ENCODE measurements around the gene SLC6A5.

The SLC6A5 gene

GRCh38 chr11:20597154-20597679, 2.2 kb upstream of the SLC6A5 start:
- DNase-seq: no peak

GRCh38 chr11:20597680-20598484, 1.5 kb upstream of the SLC6A5 start:
- no peak for DNase-seq

GRCh38 chr11:20598492-20598891, 916 bp upstream of the SLC6A5 start:
- DNase-seq: no peak

GRCh38 chr11:20600020-20600346, 575 bp downstream of the SLC6A5 start:
- DNase-seq: no peak

- no peak for DNase-seq
These were observed 1.1 kb downstream of the SLC6A5 start for GRCh38 chr11:20600551-20600950.

- DNase-seq: no peak
These were observed 2.0 kb downstream of the SLC6A5 start for GRCh38 chr11:20601221-20601914.

GRCh38 chr11:20604295-20604803, 4.9 kb downstream of the SLC6A5 start:
- DNase-seq: no peak

- no peak for DNase-seq
These were observed 5.6 kb downstream of the SLC6A5 start for GRCh38 chr11:20604864-20605601.

- DNase-seq: no peak
These were observed 6.2 kb downstream of the SLC6A5 start for GRCh38 chr11:20605602-20606091.

- DNase-seq: no peak
These were observed 9.5 kb downstream of the SLC6A5 start for GRCh38 chr11:20608934-20609333.

GRCh38 chr11:20609727-20610707, 10.6 kb downstream of the SLC6A5 start:
- DNase-seq: peak in 1 of 2 experiments; percentile 27

GRCh38 chr11:20610825-20611224, 11.4 kb downstream of the SLC6A5 start:
- no peak for DNase-seq

- no peak for DNase-seq
These were observed 12.0 kb downstream of the SLC6A5 start for GRCh38 chr11:20611445-20611844.

GRCh38 chr11:20611892-20612291, 12.5 kb downstream of the SLC6A5 start:
- no peak for DNase-seq

- DNase-seq: no peak
These were observed 13.0 kb downstream of the SLC6A5 start for GRCh38 chr11:20612416-20612815.

- DNase-seq: no peak
These were observed 17.5 kb downstream of the SLC6A5 start for GRCh38 chr11:20616920-20617319.

- no peak for DNase-seq
These were observed 18.1 kb downstream of the SLC6A5 start for GRCh38 chr11:20617346-20618005.

GRCh38 chr11:20618083-20618482, 18.7 kb downstream of the SLC6A5 start:
- no peak for DNase-seq

- no peak for DNase-seq
These were observed 21.6 kb downstream of the SLC6A5 start for GRCh38 chr11:20620988-20621387.

- DNase-seq: no peak
These were observed 22.3 kb downstream of the SLC6A5 start for GRCh38 chr11:20621679-20622078.

- no peak for DNase-seq
These were observed 23.8 kb downstream of the SLC6A5 start for GRCh38 chr11:20623252-20623651.
